Activated T-cell treated with anti-CD3 and anti-CD28 coated beads, Interleukin-2, amount 50 U/mL, for 48 hours (primary cell): Measurements from ENCODE around the gene PLPP4.

ENCODE experiments used
- DNase-seq, 2 experiments: peaks; one replicate each; pipeline ENCODE4 v3.0.0-alpha.2; 2020

Gene PLPP4

GRCh38 chr10:120527691-120528090 lies 70.7 kb downstream of the PLPP4 start:
- DNase-seq, result no peak

- no peak for DNase-seq
These were observed 73.7 kb downstream of the PLPP4 start for GRCh38 chr10:120530699-120531098.

- DNase-seq, result no peak
These were observed 81.1 kb downstream of the PLPP4 start for GRCh38 chr10:120538091-120538490.

- DNase-seq, result no peak
These were observed 82.0 kb downstream of the PLPP4 start for GRCh38 chr10:120539076-120539475.

- no peak for DNase-seq
These were observed 83.5 kb downstream of the PLPP4 start for GRCh38 chr10:120540486-120540885.

- DNase-seq, result no peak
These were observed 85.0 kb downstream of the PLPP4 start for GRCh38 chr10:120541984-120542383.

- no peak for DNase-seq
These were observed 85.6 kb downstream of the PLPP4 start for GRCh38 chr10:120542591-120542990.

GRCh38 chr10:120543291-120543690 lies 86.3 kb downstream of the PLPP4 start:
- no peak for DNase-seq

- no peak for DNase-seq
These were observed 91.2 kb downstream of the PLPP4 start for GRCh38 chr10:120548210-120548609.

- DNase-seq, result no peak
These were observed 95.2 kb downstream of the PLPP4 start for GRCh38 chr10:120552262-120552661.

GRCh38 chr10:120553911-120554310 lies 96.9 kb downstream of the PLPP4 start:
- DNase-seq, result no peak

- DNase-seq, result no peak
These were observed 98.4 kb downstream of the PLPP4 start for GRCh38 chr10:120555436-120555835.

GRCh38 chr10:120555842-120556532 lies 99.0 kb downstream of the PLPP4 start:
- no peak for DNase-seq

- no peak for DNase-seq
These were observed 100.3 kb downstream of the PLPP4 start for GRCh38 chr10:120557311-120557710.

GRCh38 chr10:120559800-120560199 lies 102.8 kb downstream of the PLPP4 start:
- DNase-seq, result no peak

GRCh38 chr10:120562956-120563355 lies 105.9 kb downstream of the PLPP4 start:
- no peak for DNase-seq

- no peak for DNase-seq
These were observed 113.4 kb downstream of the PLPP4 start for GRCh38 chr10:120570418-120570817.

- no peak for DNase-seq
These were observed 114.2 kb downstream of the PLPP4 start for GRCh38 chr10:120571266-120571665.

- DNase-seq, result no peak
These were observed 115.3 kb downstream of the PLPP4 start for GRCh38 chr10:120572307-120572706.

GRCh38 chr10:120573355-120573754 lies 116.3 kb downstream of the PLPP4 start:
- no peak for DNase-seq

GRCh38 chr10:120574981-120575380 lies 118.0 kb downstream of the PLPP4 start:
- DNase-seq, result no peak

- no peak for DNase-seq
These were observed 118.4 kb downstream of the PLPP4 start for GRCh38 chr10:120575411-120575810.

- no peak for DNase-seq
These were observed 121.1 kb downstream of the PLPP4 start for GRCh38 chr10:120578134-120578533.

- no peak for DNase-seq
These were observed 121.9 kb downstream of the PLPP4 start for GRCh38 chr10:120578890-120579289.
